Measurements from ENCODE around the gene GM2A.

- TF ChIP-seq CTCF (conservative IDR thresholded peaks at IDR 0.05) (no peak), EZH2 (IDR thresholded peaks at IDR 0.05; ENCODE audit: low read depth) (no peak)
These were observed 32.7 kb downstream of the GM2A start for GRCh38 chr5:151285683-151286082.
